D341Med (cell line): ENCODE measurements around the gene TEX101.
"Not testable (repeated sequence)": the region's sequence is repeated elsewhere in the genome, so short reads cannot be mapped to it uniquely, and the experiment has no call there.

ENCODE experiments used
- DNase-seq: peaks from one replicate; pipeline ENCODE4 v3.0.0; 2012; ENCODE audit warnings: low spot score

Gene TEX101

GRCh38 chr19:43420954-43421353, 6.3 kb downstream of the TEX101 start:
- DNase-seq, result no peak

- no peak for DNase-seq
Observed at GRCh38 chr19:43422000-43422688, 7.5 kb downstream of the TEX101 start.

GRCh38 chr19:43422689-43423066, 8.0 kb downstream of the TEX101 start:
- no peak for DNase-seq

GRCh38 chr19:43423779-43424178, 9.1 kb downstream of the TEX101 start:
- DNase-seq, result no peak

GRCh38 chr19:43425567-43426392, 11.1 kb downstream of the TEX101 start:
- no peak for DNase-seq

- no peak for DNase-seq
Observed at GRCh38 chr19:43429395-43429794, 14.7 kb downstream of the TEX101 start.

- DNase-seq, result no peak
Observed at GRCh38 chr19:43430142-43430710, 15.5 kb downstream of the TEX101 start.

- DNase-seq, result no peak
Observed at GRCh38 chr19:43430976-43431375, 16.3 kb downstream of the TEX101 start.

- no peak for DNase-seq
Observed at GRCh38 chr19:43433358-43433673, 18.6 kb downstream of the TEX101 start.

GRCh38 chr19:43433689-43434088, 19.0 kb downstream of the TEX101 start:
- no peak for DNase-seq

- no peak for DNase-seq
Observed at GRCh38 chr19:43435775-43436174, 21.1 kb downstream of the TEX101 start.

- DNase-seq, result not testable (repeated sequence)
Observed at GRCh38 chr19:43437284-43437683, 22.6 kb downstream of the TEX101 start.

- no peak for DNase-seq
Observed at GRCh38 chr19:43437712-43438111, 23.0 kb downstream of the TEX101 start.

- DNase-seq, result no peak
Observed at GRCh38 chr19:43438291-43439031, 23.8 kb downstream of the TEX101 start.

- DNase-seq, result no peak
Observed at GRCh38 chr19:43439032-43439708, 24.5 kb downstream of the TEX101 start.

GRCh38 chr19:43439709-43440063, 25.0 kb downstream of the TEX101 start:
- no peak for DNase-seq

- DNase-seq, result no peak
Observed at GRCh38 chr19:43441716-43442115, 27.0 kb downstream of the TEX101 start.

GRCh38 chr19:43444091-43444490, 29.4 kb downstream of the TEX101 start:
- DNase-seq, result not testable (repeated sequence)

GRCh38 chr19:43444531-43445287, 30.0 kb downstream of the TEX101 start:
- DNase-seq, result no peak

GRCh38 chr19:43445426-43445825, 30.7 kb downstream of the TEX101 start:
- no peak for DNase-seq

- DNase-seq, result peak; percentile 85
Observed at GRCh38 chr19:43446746-43447489, 32.2 kb downstream of the TEX101 start.
